GM06990 (cell line): ENCODE measurements around the gene PAX9.

Source experiments
- DNase-seq: peaks from one replicate; pipeline ENCODE4 v3.0.0-alpha.2; 2011; ENCODE audit not compliant: insufficient read length; ENCODE audit errors: extremely low read depth
- H3K27me3 ChIP-seq: replicated peaks from 2 replicates; pipeline ENCODE4 v1.6.0; 2011; ENCODE audit warnings: low read length; ENCODE audit not compliant: control insufficient read depth, insufficient read depth
- H3K36me3 ChIP-seq: 2 replicates; pipeline ENCODE4 v1.5.1; 2011; ENCODE audit warnings: low read length; ENCODE audit not compliant: control insufficient read depth, insufficient read depth
- H3K4me3 ChIP-seq: replicated peaks from 2 replicates; pipeline ENCODE4 v1.5.1; 2011; ENCODE audit warnings: low read depth, mild to moderate bottlenecking, control low read depth, low read length
- TF ChIP-seq, protein P1 (sequence below): IDR thresholded peaks from 2 replicates; pipeline ENCODE4 v1.5.1; 2011; ENCODE audit warnings: low read length, control low read depth, mild to moderate bottlenecking, inconsistent platforms; ENCODE audit not compliant: insufficient read depth, poor library complexity, severe bottlenecking

Gene PAX9

DNA sequence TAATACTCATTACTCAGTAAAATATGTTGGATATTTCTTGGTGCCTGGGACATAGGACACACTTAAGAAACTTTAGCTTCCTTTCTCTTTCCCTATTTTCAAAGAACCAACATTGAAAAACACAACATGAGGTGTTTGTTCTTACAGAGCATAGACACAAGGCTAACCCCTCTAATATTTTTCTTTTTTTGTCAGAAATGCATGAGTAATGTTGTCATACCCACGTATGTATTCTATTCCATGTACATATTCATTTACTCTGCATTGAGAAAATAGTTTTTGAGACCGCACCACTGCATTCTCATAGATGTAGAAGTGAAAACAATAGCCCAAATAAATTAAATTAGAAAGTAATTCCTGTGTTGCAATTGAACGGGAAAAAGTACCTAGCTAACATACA is 13.0 kb downstream of the PAX9 start:
- TF ChIP-seq, protein P1, sequence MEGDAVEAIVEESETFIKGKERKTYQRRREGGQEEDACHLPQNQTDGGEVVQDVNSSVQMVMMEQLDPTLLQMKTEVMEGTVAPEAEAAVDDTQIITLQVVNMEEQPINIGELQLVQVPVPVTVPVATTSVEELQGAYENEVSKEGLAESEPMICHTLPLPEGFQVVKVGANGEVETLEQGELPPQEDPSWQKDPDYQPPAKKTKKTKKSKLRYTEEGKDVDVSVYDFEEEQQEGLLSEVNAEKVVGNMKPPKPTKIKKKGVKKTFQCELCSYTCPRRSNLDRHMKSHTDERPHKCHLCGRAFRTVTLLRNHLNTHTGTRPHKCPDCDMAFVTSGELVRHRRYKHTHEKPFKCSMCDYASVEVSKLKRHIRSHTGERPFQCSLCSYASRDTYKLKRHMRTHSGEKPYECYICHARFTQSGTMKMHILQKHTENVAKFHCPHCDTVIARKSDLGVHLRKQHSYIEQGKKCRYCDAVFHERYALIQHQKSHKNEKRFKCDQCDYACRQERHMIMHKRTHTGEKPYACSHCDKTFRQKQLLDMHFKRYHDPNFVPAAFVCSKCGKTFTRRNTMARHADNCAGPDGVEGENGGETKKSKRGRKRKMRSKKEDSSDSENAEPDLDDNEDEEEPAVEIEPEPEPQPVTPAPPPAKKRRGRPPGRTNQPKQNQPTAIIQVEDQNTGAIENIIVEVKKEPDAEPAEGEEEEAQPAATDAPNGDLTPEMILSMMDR, result no peak
- no peak for DNase-seq
- H3K36me3 ChIP-seq, result no peaks in the 10 kb centered on the region
- H3K27me3 ChIP-seq, result no peaks in the 10 kb centered on the region
- H3K4me3 ChIP-seq, result no peak overlapping the region

DNA sequence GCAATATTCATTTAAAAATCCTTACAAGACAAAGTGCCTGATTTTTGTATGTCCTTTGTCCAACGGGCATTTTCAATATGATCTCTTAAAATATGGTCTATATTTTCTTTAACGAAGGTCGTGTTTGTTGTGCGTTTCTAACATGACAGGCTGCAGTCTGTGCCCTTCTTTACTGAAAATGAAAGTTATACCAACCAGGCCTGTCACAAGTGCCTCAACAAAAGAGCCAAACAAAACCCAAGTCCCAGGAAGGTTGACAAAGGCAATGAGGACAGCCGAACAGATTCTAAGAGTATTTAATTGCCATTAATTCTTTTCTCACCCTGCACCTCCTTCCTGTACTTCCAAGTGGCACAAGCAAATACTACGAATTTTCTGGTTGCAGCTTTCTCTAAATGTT is 13.9 kb downstream of the PAX9 start:
- DNase-seq, result no peak
- TF ChIP-seq, protein P1, result no peak
- Histone ChIP-seq H3K36me3 (no peaks in the 10 kb centered on the region), H3K4me3 (no peak overlapping the region), H3K27me3 (no peaks in the 10 kb centered on the region)

DNA sequence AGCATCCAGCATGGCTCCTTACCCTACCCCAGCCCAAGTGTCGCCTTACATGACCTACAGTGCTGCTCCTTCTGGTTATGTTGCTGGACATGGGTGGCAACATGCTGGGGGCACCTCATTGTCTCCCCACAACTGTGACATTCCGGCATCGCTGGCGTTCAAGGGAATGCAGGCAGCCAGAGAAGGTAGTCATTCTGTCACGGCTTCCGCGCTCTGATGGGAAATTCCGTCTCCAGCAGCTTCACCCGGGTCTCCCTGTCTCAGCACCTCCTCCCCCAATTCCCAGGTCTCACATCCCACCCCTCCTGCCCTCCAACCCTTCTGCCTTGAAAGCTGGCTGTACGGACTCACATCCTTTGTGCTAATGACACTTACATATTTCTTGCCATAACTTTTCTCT is 14.6 kb downstream of the PAX9 start:
- Histone ChIP-seq H3K4me3 (no peak overlapping the region), H3K36me3 (no peaks in the 10 kb centered on the region), H3K27me3 (no peaks in the 10 kb centered on the region)
- DNase-seq, result no peak
- TF ChIP-seq, protein P1, result no peak

DNA sequence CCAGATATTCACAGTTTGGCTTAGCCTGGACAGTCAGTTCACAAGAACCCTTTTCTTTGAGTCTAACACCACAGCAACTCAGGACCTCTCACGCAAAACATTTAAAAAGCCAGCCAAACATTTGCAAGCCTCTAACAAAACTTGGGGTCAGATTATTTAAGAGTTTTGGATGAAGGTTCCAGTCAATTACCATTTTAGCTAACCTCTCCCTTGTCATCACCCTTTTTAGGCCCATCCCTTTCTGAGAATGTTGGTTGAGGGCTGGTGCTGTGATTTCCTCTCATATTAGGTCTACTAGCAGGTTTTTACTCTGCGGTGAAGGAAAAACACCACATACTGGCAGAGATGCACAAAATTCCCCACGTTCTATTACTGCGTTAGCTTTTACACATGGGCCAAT is 20.7 kb downstream of the PAX9 start:
- TF ChIP-seq, protein P1, result no peak
- Histone ChIP-seq H3K36me3 (no peaks in the 10 kb centered on the region), H3K27me3 (no peaks in the 10 kb centered on the region), H3K4me3 (no peak overlapping the region)
- DNase-seq, result no peak

DNA sequence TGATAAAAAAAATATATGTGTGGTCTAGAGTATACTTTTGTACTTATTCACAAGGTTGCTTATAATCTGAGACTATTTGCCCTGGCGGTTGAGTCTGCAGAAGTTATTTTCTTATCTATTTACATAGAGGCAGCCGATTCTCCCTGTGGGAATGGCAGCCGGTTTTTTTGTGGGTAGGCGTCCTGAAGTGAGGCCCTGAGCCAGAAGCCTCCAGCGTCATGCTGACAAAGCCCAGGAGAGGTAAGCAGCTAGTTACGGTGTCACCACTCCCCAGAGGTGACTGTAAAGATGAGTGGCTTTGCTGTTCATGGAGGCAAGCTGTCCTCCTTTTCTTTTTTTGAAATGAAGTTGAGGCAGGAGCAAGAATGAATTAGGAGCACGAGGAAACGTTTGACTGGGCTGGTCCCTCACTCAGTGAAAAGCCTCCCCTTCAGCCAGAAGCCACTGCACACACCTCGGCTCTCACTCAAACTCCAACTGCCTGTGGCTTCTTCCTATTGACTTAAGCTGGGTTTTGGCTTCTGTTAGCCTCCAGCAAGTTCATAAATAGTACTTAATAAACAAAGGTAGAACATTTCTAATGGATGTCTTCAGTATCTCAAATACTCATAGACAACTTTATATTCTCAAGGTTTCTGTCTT is 21.5 kb downstream of the PAX9 start:
- TF ChIP-seq, protein P1, result no peak
- no peak overlapping the region for H3K4me3 ChIP-seq
- H3K27me3 ChIP-seq, result no peaks in the 10 kb centered on the region
- no peaks in the 10 kb centered on the region for H3K36me3 ChIP-seq
- no peak for DNase-seq

DNA sequence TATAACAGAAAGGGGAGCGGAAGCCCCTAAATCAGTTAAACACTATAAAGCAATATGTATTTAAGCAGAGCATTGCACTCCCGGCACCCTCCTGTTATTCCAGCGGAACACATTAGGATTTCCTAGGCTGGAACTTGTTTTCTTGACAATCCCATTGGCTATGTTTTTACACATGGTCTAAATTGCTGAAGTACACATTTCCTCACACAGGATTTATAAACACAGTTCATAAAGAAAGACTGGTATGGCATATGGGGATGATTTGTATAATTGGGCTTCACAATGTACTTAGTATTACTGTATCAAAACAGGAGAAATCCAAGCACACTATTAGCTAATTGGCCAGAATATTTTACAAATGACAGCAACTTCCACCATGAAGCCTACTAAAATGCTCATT is 23.3 kb downstream of the PAX9 start:
- TF ChIP-seq, protein P1, result no peak
- DNase-seq, result no peak
- Histone ChIP-seq H3K4me3 (no peak overlapping the region), H3K36me3 (no peaks in the 10 kb centered on the region), H3K27me3 (no peaks in the 10 kb centered on the region)
